OCI-LY7 (cell line): ENCODE measurements around the gene MAIP1. TPM values are rescaled to one million over a fixed set of nuclear protein-coding genes. Genes with fewer than 3 reads are reported as not detected.

ENCODE experiments used
- BruUV-seq: library from RNA; stranded (reverse); fragments of 400-500 nt; replicated peaks from 2 replicates; lab custom pipeline; 2021; lab: Mats Ljungman, UMichigan
- CTCF ChIA-PET: fragments of 300-600 bp; sonication (Branson Sonifier 250); formaldehyde crosslinking; loops from one replicate; lab custom pipeline; 2022; ENCODE audit warnings: antibody characterized with exemption; ENCODE audit not compliant: unreplicated experiment; lab: Charles Lee
- POLR2A ChIA-PET: fragments of 300-600 bp; sonication (Branson Sonifier 250); formaldehyde crosslinking; loops from one replicate; lab custom pipeline; 2022; ENCODE audit warnings: antibody characterized with exemption; lab: Charles Lee
- DNase-seq: peaks from one replicate; pipeline ENCODE4 v3.0.0-alpha.2; 2015; ENCODE audit warnings: low spot score
- H2AFZ ChIP-seq: fragments of 200-600 bp; sonication (generic), shearing (Covaris generic); 2 replicates; pipeline ENCODE4 v1.6.1; 2014; ENCODE audit warnings: mild to moderate bottlenecking, antibody characterized with exemption, low read length, moderate library complexity
- H3K27ac ChIP-seq: fragments of 200-600 bp; sonication (generic); 2 replicates; pipeline ENCODE4 v1.5.1; 2014; ENCODE audit warnings: mixed run types, low read depth, mild to moderate bottlenecking, moderate library complexity, low read length, inconsistent platforms; ENCODE audit not compliant: poor library complexity, severe bottlenecking
- H3K36me3 ChIP-seq: fragments of 200-600 bp; sonication (generic); 2 replicates; pipeline ENCODE4 v1.6.1; 2014; ENCODE audit warnings: mild to moderate bottlenecking, antibody characterized with exemption, low read length, moderate library complexity, mixed read lengths; ENCODE audit not compliant: insufficient read depth
- H3K4me1 ChIP-seq: fragments of 200-600 bp; sonication (generic); 2 replicates; pipeline ENCODE4 v1.5.1; 2014; ENCODE audit warnings: mild to moderate bottlenecking, low read length; ENCODE audit not compliant: insufficient read depth, poor library complexity, severe bottlenecking
- H3K4me2 ChIP-seq: fragments of 200-600 bp; sonication (generic); 2 replicates; pipeline ENCODE4 v1.6.1; 2014; ENCODE audit warnings: mild to moderate bottlenecking, low read length
- H3K4me3 ChIP-seq: fragments of 200-600 bp; sonication (generic); 2 replicates; pipeline ENCODE4 v1.5.1; 2014; ENCODE audit warnings: mild to moderate bottlenecking, low read depth, low read length; ENCODE audit not compliant: poor library complexity, severe bottlenecking
- H3K79me2 ChIP-seq: fragments of 200-600 bp; sonication (generic); 2 replicates; pipeline ENCODE4 v1.6.1; 2016; ENCODE audit warnings: low read depth, mild to moderate bottlenecking, low read length, moderate library complexity, mixed read lengths; ENCODE audit not compliant: insufficient read depth
- H3K9me2 ChIP-seq: fragments of 200-600 bp; sonication (generic); 2 replicates; pipeline ENCODE4 v1.6.1; 2016; ENCODE audit warnings: mild to moderate bottlenecking, low read length, mixed read lengths; ENCODE audit not compliant: insufficient read depth
- H3K9me3 ChIP-seq: fragments of 200-600 bp; sonication (generic); 2 replicates; pipeline ENCODE4 v1.6.1; 2014; ENCODE audit warnings: mild to moderate bottlenecking, mixed run types, low read length, mixed read lengths
- H4K20me1 ChIP-seq: fragments of 200-600 bp; sonication (generic); 2 replicates; pipeline ENCODE4 v1.6.1; 2014; ENCODE audit warnings: mild to moderate bottlenecking, antibody characterized with exemption, low read length, moderate library complexity, mixed read lengths; ENCODE audit not compliant: insufficient read depth
- CTCF ChIP-seq: fragments of 200-600 bp; sonication (generic); conservative IDR thresholded peaks from 2 replicates; pipeline ENCODE4 v1.5.1; 2014; ENCODE audit warnings: mild to moderate bottlenecking, antibody characterized with exemption, low read length, moderate library complexity, mixed read lengths
- EZH2phosphoT487 ChIP-seq: fragments of 200-600 bp; sonication (generic); IDR thresholded peaks from 2 replicates; pipeline ENCODE4 v1.6.1; 2018; ENCODE audit warnings: low read depth, borderline replicate concordance, mild to moderate bottlenecking, mixed run types, antibody characterized with exemption, low read length, moderate library complexity, mixed read lengths
- intact Hi-C: fragments of 100-400 bp; cut with micrococcal nuclease; formaldehyde crosslinking; loops from one replicate; pipeline ENCODE4 v1.10.0; 2022; ENCODE audit not compliant: unreplicated experiment
- total RNA-seq, 2 experiments: library from RNA; depleted of rRNA in 1 of 2; stranded (reverse); fragments of >200 nt in 1 of 2; shearing (Covaris generic) in 1 of 2; gene quantifications; 2 replicates each; pipeline ENCODE4 v1.2.3, GENCODE V29; 2014 to 2022

Gene MAIP1
- total RNA-seq, 2 experiments from 2014 or later = 25.3 to 29.8 TPM

GRCh38 chr2:199992296-199992695 lies 36.9 kb downstream of the MAIP1 start:
- Histone ChIP-seq H3K9me2 (no peaks in the 10 kb centered on the region), H3K4me1 (no peaks in the 10 kb centered on the region), H3K79me2 (no peaks in the 10 kb centered on the region), H3K9me3 (no peaks in the 10 kb centered on the region), H3K27ac (no peak overlapping the region), H3K4me3 (no peak overlapping the region), H3K36me3 (no peaks in the 10 kb centered on the region), H2AFZ (no peak overlapping the region), H3K4me2 (no peak overlapping the region), H4K20me1 (no peaks in the 10 kb centered on the region)
- intact Hi-C loops = no loop called here
- TF ChIP-seq CTCF (no peak), EZH2phosphoT487 (no peak)
- POLR2A ChIA-PET = no interaction called here
- no peak for DNase-seq
- CTCF ChIA-PET = no interaction called here
- no TSS peak for BruUV-seq

- H3K79me2 ChIP-seq = no peaks in the 10 kb centered on the region
- no peaks in the 10 kb centered on the region for H3K9me3 ChIP-seq
- no peak overlapping the region for H3K27ac ChIP-seq
- TF ChIP-seq EZH2phosphoT487 (no peak), CTCF (no peak)
- H3K4me1 ChIP-seq = no peaks in the 10 kb centered on the region
- no peaks in the 10 kb centered on the region for H4K20me1 ChIP-seq
- H2AFZ ChIP-seq = no peak overlapping the region
- POLR2A ChIA-PET = no interaction called here
- H3K9me2 ChIP-seq = no peaks in the 10 kb centered on the region
- CTCF ChIA-PET = no interaction called here
- no peak for DNase-seq
- intact Hi-C loops = no loop called here
- no peak overlapping the region for H3K4me2 ChIP-seq
- BruUV-seq = no TSS peak
- no peak overlapping the region for H3K4me3 ChIP-seq
- H3K36me3 ChIP-seq = no peaks in the 10 kb centered on the region
These were observed 39.0 kb downstream of the MAIP1 start for GRCh38 chr2:199994371-199994770.

- Histone ChIP-seq H3K36me3 (no peaks in the 10 kb centered on the region), H2AFZ (no peak overlapping the region), H3K9me2 (no peaks in the 10 kb centered on the region), H3K9me3 (no peaks in the 10 kb centered on the region), H3K79me2 (no peaks in the 10 kb centered on the region), H3K4me3 (no peak overlapping the region), H4K20me1 (no peaks in the 10 kb centered on the region), H3K27ac (no peak overlapping the region), H3K4me2 (no peak overlapping the region), H3K4me1 (no peaks in the 10 kb centered on the region)
- BruUV-seq = no TSS peak
- CTCF ChIA-PET = no interaction called here
- no peak for DNase-seq
- POLR2A ChIA-PET = interaction anchor here (0.6 kb wide), 1 partner anchor 41 kb away, joined by 3 read pairs; no protein-coding TSS in a partner anchor
- TF ChIP-seq CTCF (no peak), EZH2phosphoT487 (no peak)
- intact Hi-C loops = no loop called here
These were observed 39.5 kb downstream of the MAIP1 start for GRCh38 chr2:199994896-199995295.
